Cardiac fibroblast (primary cell): ENCODE data around the gene LSM7.

Source experiments
- DNase-seq, 2 donors: peaks; one replicate each; pipeline versions ENCODE4 v3.0.0 to v3.0.0-alpha.2; 2010; ENCODE audit warnings: low read depth in 2 of 2
- H3K4me3 ChIP-seq, 2 donors: replicated peaks in 1 of 2; 1 replicate in 1 of 2; 2 replicates in 1 of 2; pipeline ENCODE4 v1.5.1; 2011; ENCODE audit warnings: low read depth in 2 of 2, low read length in 2 of 2, mild to moderate bottlenecking in 2 of 2, moderate library complexity in 1 of 2
- CTCF ChIP-seq: IDR thresholded peaks from one replicate; pipeline ENCODE4 v1.5.1; 2011; ENCODE audit warnings: low read depth, mild to moderate bottlenecking, low read length, inconsistent platforms

Gene LSM7

GRCh38 chr19:2315121-2315817 lies 13.1 kb downstream of the LSM7 start:
- no peak overlapping the region for H3K4me3 ChIP-seq
- no peak for DNase-seq
- no peak for TF ChIP-seq CTCF

GRCh38 chr19:2312820-2313501 lies 15.4 kb downstream of the LSM7 start:
- no peak for DNase-seq
- H3K4me3 ChIP-seq: no peak overlapping the region
- no peak for TF ChIP-seq CTCF

- TF ChIP-seq CTCF: no peak
- no peak for DNase-seq
- no peak overlapping the region for H3K4me3 ChIP-seq
These were observed 17.3 kb downstream of the LSM7 start for GRCh38 chr19:2311093-2311492.

GRCh38 chr19:2309734-2310362 lies 18.5 kb downstream of the LSM7 start:
- peak in 1 of 2 donors; percentile 44 for DNase-seq
- H3K4me3 ChIP-seq: no peak overlapping the region
- no peak for TF ChIP-seq CTCF

GRCh38 chr19:2308114-2308556 lies 20.3 kb downstream of the LSM7 start, which contains the start of gene LINGO3:
LINGO3 (minus strand) TSS chr19:2308154; CDS start chr19:2291776, 16,378 bp downstream.
- DNase-seq: no peak
- TF ChIP-seq CTCF: no peak
- peak within 1 kb of the TSS; percentile 27 to 32 for H3K4me3 ChIP-seq

- DNase-seq: no peak
- no peak for TF ChIP-seq CTCF
- H3K4me3 ChIP-seq: no peak overlapping the region
These were observed 20.8 kb downstream of the LSM7 start for GRCh38 chr19:2307518-2308012.
